Liver (tissue), 3 donors: ENCODE measurements around the gene CLK4.

Experiments used
- CTCF ChIP-seq: fragments of 150-350 bp; IDR thresholded peaks from 2 replicates; pipeline ENCODE4 v1.5.1; 2017; ENCODE audit warnings: improper control_type of control experiment, low read depth, low read length; ENCODE audit not compliant: missing input control
- GABPA ChIP-seq, 2 donors: IDR thresholded peaks in 1 of 2; conservative IDR thresholded peaks in 1 of 2; 2 replicates each; pipeline ENCODE4 v1.6.1; 2016; ENCODE audit warnings: antibody characterized with exemption in 2 of 2, mild to moderate bottlenecking in 1 of 2, moderate library complexity in 1 of 2
- TAF1 ChIP-seq: conservative IDR thresholded peaks from 2 replicates; pipeline ENCODE4 v1.6.1; 2016; ENCODE audit warnings: antibody characterized with exemption, mild to moderate bottlenecking
- YY1 ChIP-seq: IDR thresholded peaks from 2 replicates; pipeline ENCODE4 v1.6.1; 2016; ENCODE audit warnings: antibody characterized with exemption, mild to moderate bottlenecking
- TF ChIP-seq, protein P1 (sequence below): IDR thresholded peaks from 2 replicates; pipeline ENCODE4 v1.6.1; 2016; ENCODE audit warnings: antibody characterized with exemption
- donor health status: healthy.
- donor health status: healthy.

DNA sequence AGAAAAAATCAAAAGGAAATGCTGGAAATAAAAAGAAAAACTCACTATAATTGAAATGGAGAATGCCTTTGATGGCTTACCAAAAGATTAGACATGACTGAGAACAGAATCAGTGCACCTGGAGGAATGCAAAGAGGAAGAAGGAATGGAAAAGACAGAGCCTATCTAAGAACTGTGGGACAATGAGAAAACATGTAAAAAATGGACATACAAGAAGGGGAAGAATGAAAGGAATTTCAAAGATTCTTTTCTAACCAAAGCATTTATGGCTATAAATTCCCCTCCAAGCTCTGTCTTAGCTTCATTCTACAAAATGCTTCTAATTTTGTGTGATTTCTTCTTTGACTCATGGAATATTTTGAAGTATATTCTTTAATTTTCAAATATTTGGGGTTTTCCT, 47.5 kb upstream of the CLK4 start:
- TF ChIP-seq YY1 = no peak
- TF ChIP-seq TAF1 = no peak
- TF ChIP-seq, protein P1, sequence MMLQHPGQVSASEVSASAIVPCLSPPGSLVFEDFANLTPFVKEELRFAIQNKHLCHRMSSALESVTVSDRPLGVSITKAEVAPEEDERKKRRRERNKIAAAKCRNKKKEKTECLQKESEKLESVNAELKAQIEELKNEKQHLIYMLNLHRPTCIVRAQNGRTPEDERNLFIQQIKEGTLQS = no peak
- TF ChIP-seq CTCF = no peak
- no peak for TF ChIP-seq GABPA (IDR thresholded peaks at IDR 0.05 in 1 of 2, conservative IDR thresholded peaks at IDR 0.05 in 1 of 2)
